DMS114 treated with DMSO at 0.1 percent for 48 hours (cell line): ENCODE results near the gene CLSTN1.

Experiments used
- DNase-seq: peaks from one replicate; lab custom pipeline; 2025; ENCODE audit not compliant: unreplicated experiment; lab: John Stamatoyannopoulos, UW

CLSTN1 gene

DNA sequence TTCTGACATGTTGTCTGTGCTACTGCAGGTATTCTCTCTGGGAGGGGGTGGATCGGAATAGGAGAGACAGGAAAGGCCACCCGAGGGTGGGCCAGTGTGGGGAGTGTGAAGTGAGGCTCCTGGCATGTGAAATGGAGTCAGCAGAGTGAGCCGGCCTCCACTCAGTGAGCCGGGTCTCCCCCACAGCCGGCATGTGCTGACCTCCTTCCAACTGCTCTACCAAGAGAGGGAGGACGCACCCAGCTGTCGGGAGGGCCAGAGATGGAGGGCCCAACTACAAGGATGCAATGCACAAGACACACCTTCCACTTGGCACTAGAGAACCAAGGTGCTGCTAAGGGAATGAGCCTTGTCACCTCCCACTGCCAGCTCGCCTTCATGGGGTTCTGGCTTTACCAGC, 28.2 kb upstream of the CLSTN1 start:
- DNase-seq: no peak

- no peak for DNase-seq
Measured at GRCh38 chr1:9850442-9851162, 26.8 kb upstream of the CLSTN1 start.

DNA sequence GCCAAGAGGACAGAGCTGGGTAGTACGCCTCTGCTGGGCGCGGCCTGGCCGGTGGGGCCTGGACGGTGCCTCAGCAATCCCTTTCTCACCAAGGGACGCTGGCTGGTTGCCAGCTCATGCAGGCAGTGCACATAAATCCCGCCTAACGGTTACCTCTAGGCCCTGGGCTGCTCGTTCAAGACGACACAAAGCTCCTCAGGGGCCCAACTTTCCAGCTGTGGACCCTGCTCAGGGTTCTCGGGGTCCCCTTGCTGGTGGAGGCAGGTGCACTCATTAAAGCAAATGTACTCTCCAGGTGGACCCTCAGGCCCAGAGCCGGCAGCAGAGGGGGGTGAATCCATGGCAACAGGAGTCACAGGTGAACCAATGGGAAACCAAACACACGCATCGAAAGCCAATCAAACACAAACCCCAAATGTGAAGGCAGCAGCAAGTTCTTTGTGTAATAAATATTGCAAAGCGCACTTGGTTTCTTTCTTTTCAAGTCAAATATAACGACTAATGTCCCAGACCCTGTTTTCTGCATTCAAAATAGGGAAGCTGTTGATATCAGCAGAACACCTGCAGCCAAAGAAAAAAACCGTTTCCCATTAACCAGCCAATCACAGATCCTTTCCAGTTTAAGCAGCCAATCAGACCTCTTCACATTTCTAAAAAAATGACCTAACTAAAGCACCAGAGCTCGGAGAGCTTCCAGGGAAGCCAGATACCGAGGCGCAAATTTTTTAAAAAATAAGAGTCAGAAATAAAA, 26.1 kb upstream of the CLSTN1 start:
- DNase-seq: no peak

- no peak for DNase-seq
Measured at GRCh38 chr1:9848022-9848421, 24.3 kb upstream of the CLSTN1 start.

DNA sequence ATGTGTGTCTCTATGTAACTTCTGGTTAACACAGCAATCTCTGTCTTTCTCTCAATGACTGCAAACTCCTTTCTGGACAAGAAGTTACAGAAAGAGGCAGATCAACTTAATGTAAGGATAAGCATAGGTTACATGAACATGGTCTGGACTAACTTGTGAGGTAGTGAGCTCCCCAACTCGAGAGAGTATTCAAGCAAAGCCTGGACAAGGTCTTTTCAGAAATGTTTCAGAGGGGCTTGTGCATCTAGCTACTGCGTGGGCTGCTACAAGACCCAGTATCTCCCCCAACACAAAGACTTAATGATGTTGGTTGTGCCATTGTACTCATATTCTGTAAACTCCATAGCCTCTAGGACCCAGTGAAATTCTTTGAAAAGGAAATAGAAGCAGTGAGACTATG, 23.5 kb upstream of the CLSTN1 start:
- no peak for DNase-seq

DNA sequence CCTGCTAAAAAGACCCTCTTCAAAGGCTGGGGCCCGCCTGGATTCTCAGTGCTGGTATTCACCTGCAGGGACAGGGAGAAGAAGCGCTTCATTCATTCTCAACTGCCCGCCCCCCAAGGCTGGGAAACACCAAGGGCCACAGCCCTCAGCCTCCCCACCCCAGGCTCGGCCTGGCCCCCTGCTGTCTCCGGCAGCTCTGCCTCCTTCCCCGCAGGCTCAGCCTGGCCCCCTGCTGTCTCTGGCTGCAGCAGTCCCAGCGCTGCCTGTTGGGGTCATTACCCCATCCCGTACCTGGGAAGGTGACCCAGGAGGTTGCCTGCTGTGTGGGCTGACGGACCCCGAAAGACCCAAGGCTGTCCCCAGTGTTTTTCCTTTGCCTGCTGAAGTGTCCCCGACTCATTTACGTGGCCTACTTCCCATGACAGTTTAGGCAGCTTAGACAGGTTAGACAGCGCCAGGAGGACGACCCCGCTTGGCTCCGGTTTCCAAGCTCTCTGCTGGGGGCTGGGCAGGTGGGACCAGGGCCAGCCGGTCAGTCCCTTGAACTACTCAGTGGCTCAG, 22.9 kb upstream of the CLSTN1 start:
- no peak for DNase-seq

DNA sequence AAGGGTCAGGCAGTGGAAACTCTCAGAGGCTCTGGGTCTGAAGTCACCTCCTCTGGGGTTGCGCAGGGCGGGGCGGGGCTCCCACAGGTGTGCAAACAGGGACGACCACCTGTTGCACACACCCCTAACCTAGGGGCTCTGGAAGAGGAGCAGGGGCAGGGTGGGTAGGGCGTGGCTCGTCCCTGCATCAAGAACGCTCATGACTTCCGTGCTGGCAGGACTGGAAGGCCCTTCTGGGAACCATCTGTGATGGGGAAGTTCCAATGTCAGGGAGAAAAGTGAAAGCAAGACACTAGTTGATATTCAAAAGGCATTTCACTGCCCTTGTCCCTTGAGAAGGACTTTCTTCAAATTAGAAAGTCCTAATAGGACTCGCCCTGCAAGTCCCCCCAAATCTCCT, 22.1 kb upstream of the CLSTN1 start:
- no peak for DNase-seq

DNA sequence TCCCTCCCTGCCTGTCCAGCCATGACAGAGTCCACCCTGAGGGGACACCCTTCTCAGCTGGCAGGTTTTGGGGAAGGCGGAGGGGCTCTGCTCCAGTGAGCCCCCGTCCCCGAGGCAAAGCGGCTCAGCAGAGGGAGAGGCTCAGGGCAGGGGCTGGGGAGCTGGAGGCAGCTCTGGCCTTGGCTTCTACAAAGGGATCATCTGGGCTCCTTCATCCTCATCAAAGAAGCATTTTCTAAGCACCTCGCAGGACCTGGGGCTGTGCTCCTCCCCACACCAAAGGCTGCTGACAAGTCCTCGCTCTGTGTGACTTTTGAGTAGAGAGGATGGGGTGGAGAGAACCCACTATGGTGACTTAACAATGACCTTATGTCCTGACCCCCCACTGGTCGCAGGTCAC, 21.0 kb upstream of the CLSTN1 start:
- no peak for DNase-seq

DNA sequence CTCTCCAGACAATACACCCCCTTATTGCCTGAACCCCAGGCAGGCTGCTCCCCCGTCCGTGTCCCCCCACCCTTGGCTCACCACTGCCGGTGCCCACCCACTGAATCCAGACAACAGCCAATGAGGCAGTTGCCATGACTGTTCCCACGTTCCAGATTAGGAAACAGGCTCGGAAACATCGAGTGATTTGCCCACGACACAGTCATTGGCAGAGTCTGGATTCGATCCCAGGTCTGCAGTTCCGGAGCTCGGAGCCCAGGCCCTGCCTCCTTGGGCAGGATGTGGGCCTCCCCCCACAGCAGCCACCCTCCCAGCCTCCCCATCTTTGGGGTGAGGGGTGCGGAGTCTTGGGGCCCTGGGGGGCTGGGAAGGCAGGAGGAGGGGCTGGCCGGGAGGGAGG, 20.3 kb upstream of the CLSTN1 start:
- no peak for DNase-seq

DNA sequence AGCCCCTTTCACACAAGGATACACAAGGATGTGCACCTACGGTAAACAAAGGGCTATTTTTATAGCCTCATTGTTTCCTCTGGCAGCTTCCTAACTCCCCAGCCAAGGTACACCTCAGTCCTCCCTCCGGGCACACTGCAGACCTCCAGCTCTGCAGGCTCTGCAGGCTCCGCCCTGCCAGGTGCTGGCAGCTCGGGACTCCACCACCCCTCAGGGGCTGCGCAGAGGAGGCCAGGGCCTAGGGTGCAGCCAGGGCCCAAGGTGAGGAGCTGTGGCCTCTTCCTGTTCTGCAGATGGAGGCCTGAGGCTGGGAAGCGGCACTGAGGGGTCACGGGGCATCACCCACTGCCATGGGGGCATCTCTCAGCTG, 19.8 kb upstream of the CLSTN1 start:
- DNase-seq: no peak

- DNase-seq: no peak
Measured at GRCh38 chr1:9842781-9843575, 19.2 kb upstream of the CLSTN1 start.

DNA sequence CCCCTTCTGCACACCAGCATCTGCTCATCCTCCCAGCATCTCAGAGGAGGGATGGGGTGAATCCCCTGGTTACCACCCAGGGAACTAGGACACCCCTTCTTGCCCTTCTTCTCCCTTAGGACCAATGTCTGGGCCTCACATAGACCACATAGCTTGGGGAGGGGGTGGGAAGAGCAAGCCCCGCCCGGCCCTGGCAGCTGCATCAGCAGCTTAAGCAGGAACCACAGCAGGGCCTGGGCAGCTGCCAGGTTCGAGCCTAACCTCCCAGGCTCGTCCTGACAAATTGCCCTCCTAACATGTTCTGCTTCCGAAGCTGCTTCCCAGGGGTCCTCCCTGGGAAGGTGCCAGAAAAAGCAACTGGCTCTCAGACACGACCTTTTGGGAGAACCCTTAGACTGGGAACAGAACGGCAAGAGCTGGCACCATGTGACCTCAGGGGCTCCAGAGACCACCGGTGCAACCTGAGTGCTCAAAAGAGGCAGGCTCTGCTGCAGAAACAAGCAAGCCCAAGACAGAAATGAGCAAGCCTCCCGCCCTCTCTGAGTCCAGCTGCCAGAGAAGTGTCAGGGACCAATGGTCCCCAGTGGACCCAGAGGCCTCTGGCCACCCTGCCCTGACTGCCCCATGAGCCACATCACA, 18.4 kb upstream of the CLSTN1 start:
- DNase-seq: no peak

- DNase-seq: no peak
Measured at GRCh38 chr1:9841460-9841859, 17.7 kb upstream of the CLSTN1 start.

DNA sequence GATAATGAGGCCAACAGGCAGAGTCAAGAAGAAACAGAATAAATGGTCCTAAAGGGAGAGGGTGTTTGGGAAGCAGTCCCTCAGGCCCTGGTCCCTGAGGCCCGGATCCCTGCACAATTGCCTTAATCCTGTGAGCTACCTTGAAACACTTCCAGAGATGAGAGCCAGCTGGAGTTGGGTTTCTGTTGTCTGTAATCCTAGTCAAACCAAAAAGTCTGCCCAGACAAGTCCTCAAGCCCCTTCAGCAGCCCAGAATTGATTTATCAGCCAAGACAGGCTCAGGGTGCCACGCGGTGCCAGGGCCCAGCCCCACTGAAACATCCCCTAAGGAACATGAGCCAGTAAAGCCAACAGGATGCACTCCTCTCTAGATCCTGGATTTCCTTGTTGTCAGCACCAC, 16.4 kb upstream of the CLSTN1 start:
- no peak for DNase-seq

DNA sequence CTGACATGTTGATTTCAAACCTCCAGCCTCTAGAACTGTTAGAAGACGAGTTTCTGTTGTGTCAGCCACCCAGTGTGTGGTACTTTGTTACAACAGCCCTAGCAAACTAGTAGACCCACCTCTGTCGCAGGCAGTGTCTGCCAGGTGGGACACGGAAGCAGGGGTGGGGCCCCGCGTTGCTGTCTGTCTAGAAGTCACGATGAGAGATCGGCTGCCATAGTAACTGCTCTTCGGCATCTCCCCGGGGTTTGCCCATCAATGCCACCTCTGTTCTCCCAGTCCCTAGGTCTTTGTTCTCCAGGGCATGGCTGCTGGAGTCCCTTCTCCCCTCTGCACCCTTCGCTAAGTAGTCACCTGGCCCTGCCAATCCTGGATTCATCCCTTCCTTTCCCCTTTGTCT, 15.2 kb upstream of the CLSTN1 start:
- DNase-seq: no peak

DNA sequence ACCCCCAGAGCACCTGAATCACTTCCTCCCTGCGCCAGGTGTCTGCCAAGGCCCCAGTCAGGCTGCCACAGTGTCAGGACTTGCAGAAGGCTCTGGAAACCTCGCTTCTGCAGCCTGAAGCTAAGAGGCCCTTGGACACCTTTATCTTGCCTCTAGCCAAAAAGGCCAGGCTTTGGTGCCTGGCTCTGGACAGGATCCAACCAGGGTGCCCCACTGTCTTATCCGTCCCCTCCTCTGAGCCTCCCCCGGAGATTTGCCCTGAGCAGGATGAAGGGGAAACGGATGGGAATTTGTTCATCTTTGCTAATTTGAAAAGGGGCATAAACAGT, 12.8 kb upstream of the CLSTN1 start:
- DNase-seq: no peak

DNA sequence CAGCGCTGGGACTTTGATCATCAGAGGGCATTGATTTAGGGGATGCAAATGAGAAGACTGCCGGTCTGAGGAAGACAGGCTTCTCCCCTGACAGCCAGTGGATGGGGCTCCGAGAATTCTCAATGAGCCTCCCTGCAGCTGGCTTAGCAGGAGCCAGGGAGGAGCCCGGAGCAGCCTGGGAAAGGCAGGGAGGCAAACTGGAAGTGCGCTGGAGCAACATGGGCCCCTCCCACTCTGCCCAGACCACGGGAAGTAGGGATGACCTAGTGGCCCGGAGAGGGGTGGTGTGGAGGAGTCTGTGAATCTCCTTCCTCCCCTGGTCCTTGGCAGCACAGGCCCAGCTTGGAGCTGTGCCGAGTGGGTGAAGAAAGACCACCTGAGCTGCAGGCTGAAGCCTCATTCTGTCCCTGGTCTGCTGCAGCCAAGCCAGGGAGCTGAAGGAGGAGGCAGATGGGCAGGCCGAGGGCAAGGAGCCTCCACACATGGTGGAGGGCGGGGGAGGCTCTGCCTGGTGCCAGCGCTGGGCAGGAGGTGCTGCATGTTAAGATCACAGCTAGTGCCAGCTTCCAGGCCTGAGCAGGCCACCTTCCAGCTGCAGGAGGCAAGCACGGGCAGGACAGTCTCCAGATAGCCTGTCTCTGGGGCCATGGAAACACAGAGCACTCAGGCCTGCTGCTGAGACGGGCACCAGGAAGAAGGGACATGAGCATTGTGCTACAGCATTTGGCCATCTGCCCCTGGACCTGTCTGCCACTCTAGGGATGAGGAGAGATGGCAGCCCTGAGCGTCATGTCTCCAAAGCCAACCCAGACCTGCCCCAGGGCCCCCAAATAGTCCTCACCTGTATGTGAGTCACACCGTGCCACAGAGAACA, 12.2 kb upstream of the CLSTN1 start:
- no peak for DNase-seq

DNA sequence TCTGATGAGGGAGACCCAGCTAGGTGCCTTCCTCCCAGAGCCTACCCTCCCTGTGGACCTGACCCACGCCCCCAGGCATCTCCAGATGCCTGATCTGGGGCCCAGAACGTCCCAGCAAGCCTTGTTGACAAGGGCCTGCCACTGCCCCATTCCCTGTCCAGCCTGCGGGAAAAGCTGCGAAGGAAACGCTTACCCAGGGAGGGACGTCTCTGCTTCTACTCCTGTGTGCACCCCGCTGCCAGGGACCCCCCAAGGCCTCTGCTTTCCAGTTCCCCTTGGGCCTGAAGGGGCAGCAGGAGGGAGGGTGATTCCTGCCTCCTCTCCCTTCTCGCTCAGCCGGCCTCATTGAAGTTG, 11.6 kb upstream of the CLSTN1 start:
- DNase-seq: no peak

DNA sequence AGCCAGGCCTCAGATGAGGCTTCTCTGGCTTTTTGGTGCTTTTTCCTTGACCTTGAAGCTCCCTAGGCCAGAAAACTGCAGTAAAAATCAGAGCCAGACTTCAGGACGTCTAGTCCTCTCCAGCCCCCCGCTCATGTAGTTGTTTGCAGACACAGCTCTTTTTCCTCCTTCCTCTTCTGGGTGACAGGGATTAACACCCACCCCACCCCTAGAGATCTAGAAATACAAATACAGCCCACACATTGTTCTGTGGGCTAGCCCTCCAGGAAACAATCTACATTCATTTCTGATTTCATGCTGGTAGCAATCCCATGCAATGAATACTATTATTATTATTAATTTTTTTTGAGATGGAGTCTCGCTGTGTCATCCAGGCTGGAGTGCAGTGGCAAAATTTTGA, 9.9 kb upstream of the CLSTN1 start:
- DNase-seq: no peak

- DNase-seq: no peak
Measured at GRCh38 chr1:9827558-9828185, 3.9 kb upstream of the CLSTN1 start.
